HepG2 (cell line): Measurements from ENCODE around the gene RANBP17. TPM values are rescaled to one million over a fixed set of nuclear protein-coding genes. Genes with fewer than 3 reads are reported as not detected.

ENCODE experiments used
- ATAC-seq: fragments of 200-7000 bp; cut with Tn5 transposase; 3 replicates; pipeline ENCODE4 v1.9.1; 2020; ENCODE audit warnings: mild to moderate bottlenecking, moderate library complexity
- BruUV-seq: library from RNA; stranded (reverse); fragments of 400-500 nt; replicated peaks from 2 replicates; lab custom pipeline; 2021; lab: Mats Ljungman, UMichigan
- CTCF ChIA-PET: fragments of 300-600 bp; formaldehyde crosslinking; extraction: SDS; loops from one replicate; lab custom pipeline; 2021; ENCODE audit warnings: low total read pairs, inconsistent platforms, low intra/inter-chr PET ratio; lab: Yijun Ruan, JAX
- POLR2A ChIA-PET: fragments of 350-600 bp; sonication (Branson Sonifier 250); formaldehyde crosslinking; loops from one replicate; lab custom pipeline; 2020; ENCODE audit warnings: antibody characterized with exemption, inconsistent platforms; lab: Yijun Ruan, JAX
- DNase-seq: peaks from one replicate; pipeline ENCODE4 v3.0.0-alpha.2; 2015; ENCODE audit warnings: low spot score
- FAIRE-seq: peaks from 3 replicates; lab custom pipeline; 2011; peaks lifted over from hg19 to GRCh38; lab: Jason Lieb, UNC
- H2AFZ ChIP-seq: one replicate; pipeline ENCODE4 v1.6.1; 2011; ENCODE audit warnings: low read length, inconsistent platforms
- H3K27ac ChIP-seq: fragments of 300-600 bp; 3 replicates; pipeline ENCODE4 v1.8.0; 2011; ENCODE audit warnings: mixed run types, mild to moderate bottlenecking, mixed read lengths, low read length, inconsistent platforms; ENCODE audit not compliant: insufficient read depth; ENCODE audit errors: extremely low read length
- H3K27me3 ChIP-seq, 2 experiments: fragments of 200-600 bp in 1 of 2; 2 replicates in 1 of 2; 3 replicates in 1 of 2; pipeline versions ENCODE4 v1.6.0 to v1.8.0; 2011; ENCODE audit warnings: low read length in 2 of 2, mild to moderate bottlenecking in 2 of 2, moderate library complexity in 2 of 2, inconsistent platforms in 1 of 2; ENCODE audit not compliant: insufficient read depth in 2 of 2, control insufficient read depth in 1 of 2
- H3K36me3 ChIP-seq, 2 experiments: fragments of 200-600 bp in 1 of 2; replicated peaks in 1 of 2; 2 replicates in 1 of 2; 3 replicates in 1 of 2; pipeline versions ENCODE4 v1.5.1 to v1.8.0; 2011; ENCODE audit warnings: low read length in 2 of 2, inconsistent platforms in 1 of 2; ENCODE audit not compliant: insufficient read depth in 2 of 2, control insufficient read depth in 1 of 2
- H3K4me1 ChIP-seq: 2 replicates; pipeline ENCODE4 v1.5.1; 2012; ENCODE audit warnings: low read length, inconsistent platforms; ENCODE audit not compliant: insufficient read depth
- H3K4me2 ChIP-seq: 2 replicates; pipeline ENCODE4 v1.6.0; 2011; ENCODE audit warnings: low read depth, low read length, inconsistent platforms
- H3K4me3 ChIP-seq, 3 experiments: fragments of 200-600 bp in 1 of 3; sonication (generic), shearing (Covaris generic) in 1 of 3; replicated peaks in 1 of 3; 2 replicates each; pipeline ENCODE4 v1.5.1; 2011 to 2016; ENCODE audit warnings: low read length in 3 of 3, inconsistent platforms in 2 of 3, low read depth in 2 of 3, mild to moderate bottlenecking in 2 of 3, control low read depth in 1 of 3, mixed read lengths in 1 of 3; ENCODE audit not compliant: insufficient read depth in 1 of 3
- H3K79me2 ChIP-seq: one replicate; pipeline ENCODE4 v1.6.1; 2011; ENCODE audit warnings: low read length, inconsistent platforms; ENCODE audit not compliant: insufficient read depth
- H3K9ac ChIP-seq: 2 replicates; pipeline ENCODE4 v1.6.0; 2011; ENCODE audit warnings: mild to moderate bottlenecking, low read depth, low read length, inconsistent platforms; ENCODE audit not compliant: insufficient read depth
- H3K9me3 ChIP-seq: 2 replicates; pipeline ENCODE4 v1.5.1; 2012; ENCODE audit warnings: mild to moderate bottlenecking, low read length
- H4K20me1 ChIP-seq: 2 replicates; pipeline ENCODE4 v1.6.0; 2011; ENCODE audit warnings: inconsistent platforms, mild to moderate bottlenecking, low read length, moderate library complexity; ENCODE audit not compliant: insufficient read depth
- ADNP ChIP-seq: sonication (generic); formaldehyde crosslinking; IDR thresholded peaks from 2 replicates; pipeline ENCODE4 v1.4.0; 2020; ENCODE audit warnings: missing genetic modification reagents
- ELF1 ChIP-seq: sonication (generic); formaldehyde crosslinking; IDR thresholded peaks from 2 replicates; pipeline ENCODE4 v1.4.0; 2020; ENCODE audit warnings: missing genetic modification reagents
- IRF2 ChIP-seq: IDR thresholded peaks from 2 replicates; pipeline ENCODE4 v1.6.1; 2018; ENCODE audit warnings: missing genetic modification reagents, missing compliant biosample characterization
- NR2F1 ChIP-seq, 2 experiments: fragments of 450-650 bp in 1 of 2; formaldehyde crosslinking in 1 of 2; IDR thresholded peaks; 2 replicates each; pipeline versions ENCODE4 v1.5.0 to v1.6.1; 2016 to 2020; ENCODE audit warnings: mild to moderate bottlenecking in 1 of 2, missing compliant biosample characterization in 1 of 2, missing genetic modification reagents in 1 of 2, moderate library complexity in 1 of 2
- PAX8 ChIP-seq: sonication (generic); formaldehyde crosslinking; IDR thresholded peaks from 2 replicates; pipeline ENCODE4 v1.8.0; 2022; ENCODE audit warnings: mild to moderate bottlenecking, missing genetic modification reagents, borderline replicate concordance
- SCMH1 ChIP-seq: sonication (generic); formaldehyde crosslinking; IDR thresholded peaks from 2 replicates; pipeline ENCODE4 v1.9.0; 2021; ENCODE audit warnings: missing genetic modification reagents, mild to moderate bottlenecking, borderline replicate concordance
- ZFP62 ChIP-seq: sonication (generic); formaldehyde crosslinking; IDR thresholded peaks from 2 replicates; pipeline ENCODE4 v1.4.0; 2020; ENCODE audit warnings: missing genetic modification reagents
- ZNF121 ChIP-seq: sonication (generic); formaldehyde crosslinking; IDR thresholded peaks from 2 replicates; pipeline ENCODE4 v1.5.0; 2020; ENCODE audit warnings: mild to moderate bottlenecking, missing genetic modification reagents
- ZNF44 ChIP-seq: sonication (generic); formaldehyde crosslinking; IDR thresholded peaks from 2 replicates; pipeline ENCODE4 v1.5.1; 2020; ENCODE audit warnings: mild to moderate bottlenecking, missing genetic modification reagents
- ZNF460 ChIP-seq: sonication (generic); formaldehyde crosslinking; IDR thresholded peaks from 2 replicates; pipeline ENCODE4 v1.5.1; 2020; ENCODE audit warnings: missing genetic modification reagents, mild to moderate bottlenecking, borderline replicate concordance
- WGBS: methylation state at CpG from one replicate; pipeline ENCODE4 v1.1.6; 2017; ENCODE audit warnings: low lambda C conversion rate; 5-methylcytosine and 5-hydroxymethylcytosine counted together
- in situ Hi-C: cut with HindIII; loops from 2 replicates; pipeline ENCODE4 v1.10.0; 2017; ENCODE audit warnings: low pct_unique_long_range_greater_than_20kb; ENCODE audit not compliant: extremely low pct_ligation_motif_present
- intact Hi-C: fragments of 100-400 bp; cut with micrococcal nuclease; formaldehyde crosslinking; loops from one replicate; pipeline ENCODE4 v1.10.0; 2022; ENCODE audit not compliant: unreplicated experiment
- polyA plus RNA-seq, 8 experiments: library from polyadenylated mRNA; depleted of rRNA in 3 of 8; stranded (reverse) in 7 of 8; unstranded in 1 of 8; fragments of >200 nt; fragmentation: Illumina TruSeq in 4 of 8; extraction: Trizol in 4 of 8; gene quantifications; 2 replicates each; pipeline versions ENCODE4 v1.2.1 to v1.2.3, GENCODE V29; 2011 to 2016; ENCODE audit warnings: low read depth in 4 of 8, missing spikeins in 1 of 8, mixed read lengths in 1 of 8; ENCODE audit not compliant: insufficient read depth in 1 of 8
- total RNA-seq, 5 experiments: library from RNA; depleted of rRNA; stranded (reverse); fragments of >200 nt; fragmentation: Illumina TruSeq; extraction: Trizol; gene quantifications; 2 replicates each; pipeline ENCODE4 v1.2.3, GENCODE V29; 2016; ENCODE audit warnings: low read depth in 1 of 5
- TF ChIP-seq, protein P1 (sequence below): sonication (generic); formaldehyde crosslinking; IDR thresholded peaks from 2 replicates; pipeline ENCODE4 v1.4.0; 2020; ENCODE audit warnings: mild to moderate bottlenecking, low read depth, missing genetic modification reagents
- TF ChIP-seq, protein P2 (sequence below): sonication (generic); formaldehyde crosslinking; IDR thresholded peaks from 2 replicates; pipeline ENCODE4 v1.5.1; 2020; ENCODE audit warnings: mild to moderate bottlenecking, moderate library complexity, missing genetic modification reagents
- TF ChIP-seq, protein P3 (sequence below): sonication (generic); formaldehyde crosslinking; IDR thresholded peaks from 2 replicates; pipeline ENCODE4 v1.8.0; 2022; ENCODE audit warnings: mild to moderate bottlenecking, missing genetic modification reagents, moderate library complexity

RANBP17 gene
- total and polyA plus RNA-seq, 2 of the 13 experiments (the other 11 are each of a cell fraction or from before 2014, with no cell fraction given): not detected

DNA sequence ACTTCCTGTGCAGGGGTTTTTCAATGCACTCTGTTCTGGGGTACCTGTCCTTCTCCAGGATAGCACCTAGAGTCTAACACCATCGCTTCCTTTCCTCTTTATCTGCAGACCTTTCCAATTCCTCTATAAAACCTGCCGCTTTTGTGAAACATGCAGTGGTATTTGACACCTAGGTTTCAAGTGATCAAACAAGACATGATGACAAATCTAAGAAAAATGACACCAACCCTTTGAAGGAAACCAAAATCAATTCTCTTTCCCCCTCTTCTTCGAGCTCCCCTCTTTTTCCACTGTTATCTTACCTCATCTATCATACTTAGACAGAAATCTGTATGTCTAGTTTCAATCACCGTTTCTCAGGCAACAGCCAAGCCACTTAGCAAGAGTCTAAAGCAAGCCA, 25.6 kb upstream of the RANBP17 start:
- CTCF ChIA-PET: no interaction called here
- WGBS: under 1% methylated on average over 4 of the region's 4 CpGs

More for the DNA sequence above, 25.6 kb upstream of the RANBP17 start:
- no peak for DNase-seq
- Histone ChIP-seq H3K9me3 (no peaks in the 10 kb centered on the region), H3K4me3 (no peak overlapping the region), H3K36me3 (no peaks in the 10 kb centered on the region), H2AFZ (no peak overlapping the region), H3K27ac (no peak overlapping the region), H3K4me1 (no peaks in the 10 kb centered on the region), H4K20me1 (no peaks in the 10 kb centered on the region)
- POLR2A ChIA-PET: no interaction called here
- in situ Hi-C loops (no loop called here), intact Hi-C loops (no loop called here)
- FAIRE-seq: no peak
- TF ChIP-seq NR2F1 (CRISPR knock-in tag; IDR thresholded peaks at IDR 0.05) (no peak), ADNP (no peak), ZFP62 (CRISPR knock-in tag) (no peak), ZNF44 (CRISPR knock-in tag) (no peak), ELF1 (CRISPR knock-in tag) (no peak), ZNF121 (CRISPR knock-in tag) (no peak), PAX8 (CRISPR knock-in tag) (no peak), SCMH1 (no peak), IRF2 (CRISPR knock-in tag) (no peak), ZNF460 (no peak)
- TF ChIP-seq, protein P1, sequence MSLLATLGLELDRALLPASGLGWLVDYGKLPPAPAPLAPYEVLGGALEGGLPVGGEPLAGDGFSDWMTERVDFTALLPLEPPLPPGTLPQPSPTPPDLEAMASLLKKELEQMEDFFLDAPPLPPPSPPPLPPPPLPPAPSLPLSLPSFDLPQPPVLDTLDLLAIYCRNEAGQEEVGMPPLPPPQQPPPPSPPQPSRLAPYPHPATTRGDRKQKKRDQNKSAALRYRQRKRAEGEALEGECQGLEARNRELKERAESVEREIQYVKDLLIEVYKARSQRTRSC (CRISPR knock-in tag): no peak
- TF ChIP-seq, protein P2, sequence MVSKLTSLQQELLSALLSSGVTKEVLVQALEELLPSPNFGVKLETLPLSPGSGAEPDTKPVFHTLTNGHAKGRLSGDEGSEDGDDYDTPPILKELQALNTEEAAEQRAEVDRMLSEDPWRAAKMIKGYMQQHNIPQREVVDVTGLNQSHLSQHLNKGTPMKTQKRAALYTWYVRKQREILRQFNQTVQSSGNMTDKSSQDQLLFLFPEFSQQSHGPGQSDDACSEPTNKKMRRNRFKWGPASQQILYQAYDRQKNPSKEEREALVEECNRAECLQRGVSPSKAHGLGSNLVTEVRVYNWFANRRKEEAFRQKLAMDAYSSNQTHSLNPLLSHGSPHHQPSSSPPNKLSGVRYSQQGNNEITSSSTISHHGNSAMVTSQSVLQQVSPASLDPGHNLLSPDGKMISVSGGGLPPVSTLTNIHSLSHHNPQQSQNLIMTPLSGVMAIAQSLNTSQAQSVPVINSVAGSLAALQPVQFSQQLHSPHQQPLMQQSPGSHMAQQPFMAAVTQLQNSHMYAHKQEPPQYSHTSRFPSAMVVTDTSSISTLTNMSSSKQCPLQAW (CRISPR knock-in tag): no peak
- TF ChIP-seq, protein P3, sequence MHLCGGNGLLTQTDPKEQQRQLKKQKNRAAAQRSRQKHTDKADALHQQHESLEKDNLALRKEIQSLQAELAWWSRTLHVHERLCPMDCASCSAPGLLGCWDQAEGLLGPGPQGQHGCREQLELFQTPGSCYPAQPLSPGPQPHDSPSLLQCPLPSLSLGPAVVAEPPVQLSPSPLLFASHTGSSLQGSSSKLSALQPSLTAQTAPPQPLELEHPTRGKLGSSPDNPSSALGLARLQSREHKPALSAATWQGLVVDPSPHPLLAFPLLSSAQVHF (CRISPR knock-in tag): no peak
- TF ChIP-seq, all 625 proteins: peak for 0
- ATAC-seq: no peak
- H3K4me2 ChIP-seq: no peak overlapping the region
- H3K79me2 ChIP-seq: no peaks in the 10 kb centered on the region
- no TSS peak for BruUV-seq
- no peak overlapping the region for H3K9ac ChIP-seq
- H3K27me3 ChIP-seq: no peaks in the 10 kb centered on the region
